Measurements from ENCODE around the gene SLC16A9.

The SLC16A9 gene

GRCh38 chr10:59719374-59719773 is 9.7 kb upstream of the SLC16A9 start:
- no peak for DNase-seq (ENCODE audit: low spot score)

- no peak for DNase-seq (ENCODE audit: low spot score)
These were observed 8.6 kb upstream of the SLC16A9 start for GRCh38 chr10:59718257-59718656.

GRCh38 chr10:59713196-59713821 is 3.7 kb upstream of the SLC16A9 start:
- no peak for DNase-seq (ENCODE audit: low spot score)

- no peak for DNase-seq (ENCODE audit: low spot score)
These were observed 2.3 kb upstream of the SLC16A9 start for GRCh38 chr10:59711871-59712494.

GRCh38 chr10:59708816-59709394 is 745 bp downstream of the SLC16A9 start:
- no peak for DNase-seq (ENCODE audit: low spot score)

- no peak for DNase-seq (ENCODE audit: low spot score)
These were observed 2.5 kb downstream of the SLC16A9 start for GRCh38 chr10:59706851-59707797.

- no peak for DNase-seq (ENCODE audit: low spot score)
These were observed 3.7 kb downstream of the SLC16A9 start for GRCh38 chr10:59705931-59706330.

GRCh38 chr10:59704630-59705029 is 5.0 kb downstream of the SLC16A9 start:
- no peak for DNase-seq (ENCODE audit: low spot score)

GRCh38 chr10:59702347-59702746 is 7.3 kb downstream of the SLC16A9 start:
- no peak for DNase-seq (ENCODE audit: low spot score)

GRCh38 chr10:59700709-59701108 is 8.9 kb downstream of the SLC16A9 start:
- DNase-seq (ENCODE audit: low spot score) = no peak

GRCh38 chr10:59698326-59698725 is 11.3 kb downstream of the SLC16A9 start:
- no peak for DNase-seq (ENCODE audit: low spot score)

GRCh38 chr10:59695637-59696036 is 14.0 kb downstream of the SLC16A9 start:
- no peak for DNase-seq (ENCODE audit: low spot score)

- DNase-seq (ENCODE audit: low spot score) = no peak
These were observed 14.7 kb downstream of the SLC16A9 start for GRCh38 chr10:59694936-59695335.

- DNase-seq (ENCODE audit: low spot score) = no peak
These were observed 17.5 kb downstream of the SLC16A9 start for GRCh38 chr10:59692113-59692512.

- no peak for DNase-seq (ENCODE audit: low spot score)
These were observed 20.7 kb downstream of the SLC16A9 start for GRCh38 chr10:59688921-59689351.

GRCh38 chr10:59687657-59688056 is 22.0 kb downstream of the SLC16A9 start:
- no peak for DNase-seq (ENCODE audit: low spot score)

GRCh38 chr10:59684006-59684405 is 25.6 kb downstream of the SLC16A9 start:
- no peak for DNase-seq (ENCODE audit: low spot score)

- DNase-seq (ENCODE audit: low spot score) = no peak
These were observed 26.4 kb downstream of the SLC16A9 start for GRCh38 chr10:59682986-59683937.

GRCh38 chr10:59680199-59680598 is 29.5 kb downstream of the SLC16A9 start:
- DNase-seq (ENCODE audit: low spot score) = no peak

GRCh38 chr10:59678884-59679301 is 30.8 kb downstream of the SLC16A9 start:
- no peak for DNase-seq (ENCODE audit: low spot score)

- DNase-seq (ENCODE audit: low spot score) = no peak
These were observed 32.3 kb downstream of the SLC16A9 start for GRCh38 chr10:59677253-59677831.
